Natural killer cell (primary cell): Measurements from ENCODE around the gene TWSG1. TPM values are rescaled to one million over a fixed set of nuclear protein-coding genes. Genes with fewer than 3 reads are reported as not detected.
A peak's percentile ranks its signal among the peaks of the same experiment; 100 is the strongest.

Source experiments
- ATAC-seq, 3 donors: fragments of 150-1000 bp in 2 of 3; fragments of 200-7000 bp in 1 of 3; cut with Tn5 transposase; 1 replicate in 1 of 3; 2 replicates in 2 of 3; pipeline ENCODE4 v1.10.0; 2021; ENCODE audit warnings: mild to moderate bottlenecking in 2 of 3, moderate library complexity in 2 of 3
- DNase-seq, 2 donors: peaks; one replicate each; pipeline versions ENCODE4 v3.0.0 to v3.0.0-alpha.2; 2013 to 2021; ENCODE audit warnings: mixed read lengths in 1 of 2
- H3K27ac ChIP-seq: one replicate; pipeline ENCODE4 v1.5.1; 2013; ENCODE audit warnings: mild to moderate bottlenecking, low read length
- H3K27me3 ChIP-seq: one replicate; pipeline ENCODE4 v1.6.1; 2013; ENCODE audit warnings: low read length; ENCODE audit not compliant: control insufficient read depth, insufficient read depth
- H3K36me3 ChIP-seq: one replicate; pipeline ENCODE4 v1.6.1; 2013; ENCODE audit warnings: low read length; ENCODE audit not compliant: control insufficient read depth, insufficient read depth
- H3K4me1 ChIP-seq: one replicate; pipeline ENCODE4 v1.6.1; 2013; ENCODE audit warnings: low read length; ENCODE audit not compliant: control insufficient read depth, insufficient read depth
- H3K4me3 ChIP-seq: one replicate; pipeline ENCODE4 v1.5.1; 2013; ENCODE audit warnings: low read length
- H3K9me3 ChIP-seq: one replicate; pipeline ENCODE4 v1.6.1; 2013; ENCODE audit warnings: low read length; ENCODE audit not compliant: control insufficient read depth, insufficient read depth
- H3K27ac Mint-ChIP-seq, 2 donors: one replicate each; pipeline ENCODE4 v1.8.0; 2022; ENCODE audit warnings: mild to moderate bottlenecking in 2 of 2, mixed read lengths in 2 of 2, moderate library complexity in 1 of 2
- H3K27me3 Mint-ChIP-seq, 2 donors: one replicate each; pipeline ENCODE4 v1.8.0; 2022; ENCODE audit warnings: low read depth in 2 of 2, mixed read lengths in 2 of 2
- H3K36me3 Mint-ChIP-seq: one replicate; pipeline ENCODE4 v1.8.0; 2022; ENCODE audit warnings: mixed read lengths
- H3K4me1 Mint-ChIP-seq, 2 donors: one replicate each; pipeline ENCODE4 v1.8.0; 2022; ENCODE audit warnings: mixed read lengths in 2 of 2
- H3K4me3 Mint-ChIP-seq: one replicate; pipeline ENCODE4 v1.8.0; 2022; ENCODE audit warnings: mild to moderate bottlenecking, moderate library complexity, mixed read lengths
- H3K9me3 Mint-ChIP-seq, 2 donors: one replicate each; pipeline ENCODE4 v1.8.0; 2022; ENCODE audit warnings: mixed read lengths in 2 of 2
- WGBS: methylation state at CpG from one replicate; pipeline ENCODE4 v1.1.7; 2013; ENCODE audit warnings: missing lambda C conversion rate; ENCODE audit not compliant: insufficient coverage; 5-methylcytosine and 5-hydroxymethylcytosine counted together
- intact Hi-C: fragments of 100-400 bp; cut with micrococcal nuclease; formaldehyde crosslinking; loops from one replicate; pipeline ENCODE4 v1.14.2; 2022
- total RNA-seq, 4 donors: library from RNA; stranded (reverse); fragments of 120-200 nt in 1 of 4; gene quantifications; one replicate each; pipeline versions ENCODE4 v1.2.3 to v1.2.4, GENCODE V29; 2013 to 2022
- TF ChIP-seq, protein P1 (sequence below): fragments of 200-600 bp; IDR thresholded peaks from one replicate; pipeline ENCODE4 v1.8.0; 2022; ENCODE audit warnings: antibody characterized with exemption

TWSG1 gene
- total RNA-seq, 3 donors from 2014 or later (not counting 1 experiment from before 2014, with no cell fraction given): 3.4 to 7.3 (median 5.6) TPM

DNA sequence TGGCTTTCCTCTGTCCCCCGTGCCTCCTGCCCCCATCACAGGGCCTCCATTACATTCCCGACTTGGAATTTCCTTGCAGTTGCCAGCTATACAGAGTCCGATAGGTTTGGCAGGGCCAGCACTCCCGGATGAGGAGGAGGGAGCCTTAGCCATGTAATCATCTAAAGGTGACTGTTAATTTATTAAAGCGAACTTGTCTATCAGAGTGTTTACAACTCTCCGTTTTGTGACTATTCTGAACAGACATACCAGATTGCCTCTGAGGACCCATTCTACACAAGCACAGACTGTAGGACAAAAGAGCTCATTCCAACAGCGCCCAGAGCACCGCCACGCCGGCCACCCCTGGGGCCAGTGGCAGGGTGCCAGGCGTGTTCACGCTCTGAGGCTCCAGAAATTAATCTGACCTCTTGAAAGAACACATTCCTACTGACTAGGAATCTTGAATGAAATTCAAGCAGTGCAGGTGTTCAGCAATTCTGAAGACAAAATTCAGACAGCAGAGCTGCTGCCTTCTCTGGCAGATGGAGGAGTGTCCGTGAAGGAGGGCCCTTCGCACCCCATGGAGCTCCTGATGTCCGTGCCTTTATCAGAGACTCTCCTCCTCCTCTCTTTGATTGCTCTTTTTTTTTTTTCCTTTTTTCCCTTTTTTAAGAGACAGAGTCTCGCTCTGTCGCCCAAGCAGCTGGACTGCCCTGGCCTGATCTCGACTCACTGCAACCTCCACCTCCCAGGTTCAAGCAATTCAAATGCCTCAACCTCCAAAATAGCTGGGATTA is 82.7 kb downstream of the TWSG1 start:
- ATAC-seq (no peak), DNase-seq (no peak)
- TF ChIP-seq, protein P1, sequence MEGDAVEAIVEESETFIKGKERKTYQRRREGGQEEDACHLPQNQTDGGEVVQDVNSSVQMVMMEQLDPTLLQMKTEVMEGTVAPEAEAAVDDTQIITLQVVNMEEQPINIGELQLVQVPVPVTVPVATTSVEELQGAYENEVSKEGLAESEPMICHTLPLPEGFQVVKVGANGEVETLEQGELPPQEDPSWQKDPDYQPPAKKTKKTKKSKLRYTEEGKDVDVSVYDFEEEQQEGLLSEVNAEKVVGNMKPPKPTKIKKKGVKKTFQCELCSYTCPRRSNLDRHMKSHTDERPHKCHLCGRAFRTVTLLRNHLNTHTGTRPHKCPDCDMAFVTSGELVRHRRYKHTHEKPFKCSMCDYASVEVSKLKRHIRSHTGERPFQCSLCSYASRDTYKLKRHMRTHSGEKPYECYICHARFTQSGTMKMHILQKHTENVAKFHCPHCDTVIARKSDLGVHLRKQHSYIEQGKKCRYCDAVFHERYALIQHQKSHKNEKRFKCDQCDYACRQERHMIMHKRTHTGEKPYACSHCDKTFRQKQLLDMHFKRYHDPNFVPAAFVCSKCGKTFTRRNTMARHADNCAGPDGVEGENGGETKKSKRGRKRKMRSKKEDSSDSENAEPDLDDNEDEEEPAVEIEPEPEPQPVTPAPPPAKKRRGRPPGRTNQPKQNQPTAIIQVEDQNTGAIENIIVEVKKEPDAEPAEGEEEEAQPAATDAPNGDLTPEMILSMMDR: no peak
- Mint-ChIP-seq H3K36me3 (no peaks in the 10 kb centered on the region), H3K9me3 (no peaks in the 10 kb centered on the region), H3K27ac (no peak overlapping the region), H3K4me3 (no peak overlapping the region), H3K4me1 (no peaks in the 10 kb centered on the region), H3K27me3 (peaks cover 2 to 19% of the 10 kb centered on the region in 2 donors)
- Histone ChIP-seq H3K27ac (no peak overlapping the region), H3K36me3 (no peaks in the 10 kb centered on the region), H3K4me3 (no peak overlapping the region), H3K4me1 (no peaks in the 10 kb centered on the region), H3K9me3 (no peaks in the 10 kb centered on the region), H3K27me3 (no peaks in the 10 kb centered on the region)
- intact Hi-C loops: no loop called here
- WGBS: 87% methylated on average over 18 of the region's 18 CpGs

DNA sequence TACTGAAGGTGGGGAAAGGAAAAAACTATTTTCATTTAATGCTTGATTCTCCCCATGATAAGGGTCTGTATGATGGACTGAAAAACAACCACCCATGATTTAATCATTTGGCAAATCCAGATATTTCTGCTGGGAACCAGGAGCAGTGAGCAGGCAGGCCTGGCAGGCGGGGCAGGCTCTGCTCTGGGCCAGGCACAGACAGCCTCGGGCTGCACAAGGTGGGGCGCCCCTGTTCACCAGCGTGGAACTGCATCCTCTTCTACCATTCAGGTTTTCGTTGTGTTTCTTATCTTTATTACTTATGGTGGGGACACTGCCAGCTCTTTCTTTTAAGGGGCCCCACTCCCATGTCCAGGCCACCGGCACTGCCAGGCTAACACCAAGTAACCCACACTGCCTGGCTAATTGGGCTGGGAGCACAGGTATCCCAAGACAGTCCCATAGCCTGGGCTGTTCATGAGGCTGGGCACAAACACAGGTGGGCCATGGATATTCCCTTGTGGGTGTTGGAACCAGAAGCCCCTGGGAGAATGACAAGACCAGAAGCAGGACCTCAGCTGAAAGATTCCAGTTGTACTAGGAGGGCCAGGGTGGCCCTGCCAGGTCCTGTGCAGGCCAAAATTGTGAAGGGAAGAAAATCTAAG is 83.6 kb downstream of the TWSG1 start:
- no peak overlapping the region for H3K27ac ChIP-seq
- H3K9me3 Mint-ChIP-seq: no peaks in the 10 kb centered on the region
- no peak overlapping the region for H3K4me3 Mint-ChIP-seq
- TF ChIP-seq, protein P1: no peak
- no peaks in the 10 kb centered on the region for H3K36me3 ChIP-seq
- intact Hi-C loops: no loop called here
- H3K27me3 ChIP-seq: no peaks in the 10 kb centered on the region
- no peaks in the 10 kb centered on the region for H3K4me1 ChIP-seq
- H3K4me1 Mint-ChIP-seq: no peaks in the 10 kb centered on the region
- no peaks in the 10 kb centered on the region for H3K36me3 Mint-ChIP-seq
- 87% methylated on average over 6 of the region's 6 CpGs for WGBS
- ATAC-seq: peak in 1 of 3 donors; percentile 41
- no peak for DNase-seq
- H3K27me3 Mint-ChIP-seq: peaks cover 2 to 12% of the 10 kb centered on the region in 2 donors
- no peak overlapping the region for H3K4me3 ChIP-seq
- H3K27ac Mint-ChIP-seq: no peak overlapping the region
- H3K9me3 ChIP-seq: no peaks in the 10 kb centered on the region

DNA sequence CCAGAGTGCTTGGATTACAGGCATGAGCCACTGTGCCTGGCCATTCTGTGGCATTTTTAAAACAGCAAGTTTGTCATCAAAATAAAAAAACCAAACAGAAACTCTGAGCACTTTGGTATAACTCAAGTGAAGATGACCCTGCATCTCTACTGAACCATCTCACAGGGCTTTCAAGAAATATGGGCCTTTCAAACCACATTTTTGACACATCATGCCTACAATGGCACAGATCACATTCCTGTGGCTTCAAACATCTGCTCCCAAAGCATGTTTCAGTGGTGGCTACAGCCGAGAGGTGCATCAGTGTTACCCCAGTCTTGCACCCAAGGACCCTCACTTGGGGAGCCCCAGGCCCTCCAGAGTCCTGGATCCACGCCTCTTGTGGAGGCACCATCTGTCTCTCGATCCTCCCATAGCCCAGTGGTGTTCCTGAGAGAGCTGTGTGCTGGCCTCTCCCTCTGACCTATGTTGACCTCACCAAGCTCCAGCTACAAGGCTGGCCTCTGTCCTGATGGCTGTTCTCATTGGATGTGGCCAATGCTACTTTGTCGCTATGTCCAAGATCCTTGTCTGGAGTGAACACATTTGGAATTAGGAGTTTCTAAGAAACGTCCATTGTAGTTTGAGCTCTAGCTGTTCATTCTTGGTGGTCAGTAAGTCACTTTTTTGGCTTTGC is 85.5 kb downstream of the TWSG1 start:
- Mint-ChIP-seq H3K4me1 (no peaks in the 10 kb centered on the region), H3K4me3 (no peak overlapping the region), H3K27me3 (peaks cover 2 to 12% of the 10 kb centered on the region in 2 donors), H3K36me3 (no peaks in the 10 kb centered on the region), H3K9me3 (no peaks in the 10 kb centered on the region), H3K27ac (no peak overlapping the region)
- H3K4me1 ChIP-seq: no peaks in the 10 kb centered on the region
- no peaks in the 10 kb centered on the region for H3K36me3 ChIP-seq
- H3K4me3 ChIP-seq: no peak overlapping the region
- TF ChIP-seq, protein P1: no peak
- no peak for ATAC-seq
- WGBS: 67% methylated on average over 5 of the region's 5 CpGs
- H3K9me3 ChIP-seq: peaks cover 11% of the 10 kb centered on the region
- no peak overlapping the region for H3K27ac ChIP-seq
- intact Hi-C loops: no loop called here
- DNase-seq: no peak
- no peaks in the 10 kb centered on the region for H3K27me3 ChIP-seq
